ENCODE results near the gene IFNA2.
A peak's percentile ranks its signal among the peaks of the same experiment; 100 is the strongest.

The IFNA2 gene

GRCh38 chr9:21415493-21416267 lies 30.5 kb upstream of the IFNA2 start:
- no peak overlapping the region for H3K4me3 ChIP-seq (ENCODE audit: control insufficient read depth, low read depth, low read length)
- TF ChIP-seq CTCF (conservative IDR thresholded peaks at IDR 0.05; ENCODE audit: control insufficient read depth, insufficient read depth, low read depth, low read length): no peak
- DNase-seq (ENCODE audit: low read depth): peak; percentile 38

GRCh38 chr9:21414220-21414940 lies 29.2 kb upstream of the IFNA2 start:
- no peak overlapping the region for H3K4me3 ChIP-seq (ENCODE audit: control insufficient read depth, low read depth, low read length)
- no peak for DNase-seq (ENCODE audit: low read depth)
- TF ChIP-seq CTCF (conservative IDR thresholded peaks at IDR 0.05; ENCODE audit: control insufficient read depth, insufficient read depth, low read depth, low read length): no peak

GRCh38 chr9:21413624-21414023 lies 28.4 kb upstream of the IFNA2 start:
- no peak overlapping the region for H3K4me3 ChIP-seq (ENCODE audit: control insufficient read depth, low read depth, low read length)
- DNase-seq (ENCODE audit: low read depth): no peak
- peak; percentile 33 for TF ChIP-seq CTCF (conservative IDR thresholded peaks at IDR 0.05; ENCODE audit: control insufficient read depth, insufficient read depth, low read depth, low read length)

GRCh38 chr9:21413151-21413550 lies 28.0 kb upstream of the IFNA2 start:
- DNase-seq (ENCODE audit: low read depth): no peak
- no peak for TF ChIP-seq CTCF (conservative IDR thresholded peaks at IDR 0.05; ENCODE audit: control insufficient read depth, insufficient read depth, low read depth, low read length)
- H3K4me3 ChIP-seq (ENCODE audit: control insufficient read depth, low read depth, low read length): no peak overlapping the region

GRCh38 chr9:21412107-21412506 lies 26.9 kb upstream of the IFNA2 start:
- H3K4me3 ChIP-seq (ENCODE audit: control insufficient read depth, low read depth, low read length): no peak overlapping the region
- TF ChIP-seq CTCF (conservative IDR thresholded peaks at IDR 0.05; ENCODE audit: control insufficient read depth, insufficient read depth, low read depth, low read length): no peak
- no peak for DNase-seq (ENCODE audit: low read depth)

GRCh38 chr9:21408817-21409216 lies 23.6 kb upstream of the IFNA2 start, which contains the start of gene IFNA8:
Gene IFNA8, plus strand, starts transcription at chr9:21409117. Its CDS starts 60 bp downstream, at chr9:21409177.
- H3K4me3 ChIP-seq (ENCODE audit: control insufficient read depth, low read depth, low read length): no peak within 1 kb of the TSS
- no peak for TF ChIP-seq CTCF (conservative IDR thresholded peaks at IDR 0.05; ENCODE audit: control insufficient read depth, insufficient read depth, low read depth, low read length)
- no peak for DNase-seq (ENCODE audit: low read depth)
